8988T (cell line): ENCODE results near the gene PLIN4.

Experiments
- DNase-seq: peaks from one replicate; pipeline ENCODE4 v3.0.0; 2011

The PLIN4 gene

DNA sequence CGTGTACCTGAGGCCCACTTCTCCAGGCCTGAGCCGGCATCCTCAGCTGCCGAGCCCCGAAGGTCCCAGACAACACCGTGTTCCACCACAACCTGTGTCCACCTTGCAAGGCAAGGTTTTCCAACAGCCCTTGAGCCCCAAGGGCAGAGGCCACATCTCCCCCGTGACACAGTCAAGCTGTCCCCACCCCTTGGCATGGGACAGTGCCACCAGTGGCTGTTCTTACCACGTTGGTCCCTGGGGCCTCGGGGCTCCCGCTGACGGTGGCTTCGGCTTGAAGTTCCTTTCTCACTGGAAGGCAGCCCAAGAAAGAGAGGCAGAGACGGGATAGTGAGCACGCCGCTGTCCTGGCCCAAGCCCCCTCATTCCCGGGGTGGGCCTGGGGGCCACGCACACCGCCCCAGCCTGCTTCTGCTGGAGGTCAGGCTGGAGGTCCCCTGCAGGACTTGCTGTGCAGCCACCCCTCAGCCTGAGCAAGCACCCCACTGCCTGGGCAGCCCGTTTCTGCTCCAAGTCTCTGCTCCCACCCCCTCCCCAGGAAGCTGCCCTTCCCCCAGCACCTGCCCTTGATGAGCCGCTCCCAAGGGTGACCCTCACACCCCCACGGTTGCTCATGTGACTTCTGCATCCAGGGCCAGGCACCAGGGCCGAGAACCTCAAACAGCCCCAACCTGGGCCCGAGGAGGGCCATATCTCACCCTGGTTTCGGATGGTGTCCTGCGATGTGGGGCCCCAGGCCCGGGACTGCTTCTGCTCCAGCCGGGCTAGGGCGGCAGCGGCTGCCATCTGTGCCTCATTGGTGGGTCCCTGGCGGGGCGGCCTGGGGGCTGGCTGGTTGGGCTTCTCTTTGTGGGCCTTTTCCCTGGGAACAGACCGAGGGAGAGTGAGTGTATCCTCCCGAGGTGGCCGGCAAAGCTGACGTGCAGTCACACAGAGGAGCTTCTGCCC, 64.8 kb downstream of the PLIN4 start:
- no peak for DNase-seq

DNA sequence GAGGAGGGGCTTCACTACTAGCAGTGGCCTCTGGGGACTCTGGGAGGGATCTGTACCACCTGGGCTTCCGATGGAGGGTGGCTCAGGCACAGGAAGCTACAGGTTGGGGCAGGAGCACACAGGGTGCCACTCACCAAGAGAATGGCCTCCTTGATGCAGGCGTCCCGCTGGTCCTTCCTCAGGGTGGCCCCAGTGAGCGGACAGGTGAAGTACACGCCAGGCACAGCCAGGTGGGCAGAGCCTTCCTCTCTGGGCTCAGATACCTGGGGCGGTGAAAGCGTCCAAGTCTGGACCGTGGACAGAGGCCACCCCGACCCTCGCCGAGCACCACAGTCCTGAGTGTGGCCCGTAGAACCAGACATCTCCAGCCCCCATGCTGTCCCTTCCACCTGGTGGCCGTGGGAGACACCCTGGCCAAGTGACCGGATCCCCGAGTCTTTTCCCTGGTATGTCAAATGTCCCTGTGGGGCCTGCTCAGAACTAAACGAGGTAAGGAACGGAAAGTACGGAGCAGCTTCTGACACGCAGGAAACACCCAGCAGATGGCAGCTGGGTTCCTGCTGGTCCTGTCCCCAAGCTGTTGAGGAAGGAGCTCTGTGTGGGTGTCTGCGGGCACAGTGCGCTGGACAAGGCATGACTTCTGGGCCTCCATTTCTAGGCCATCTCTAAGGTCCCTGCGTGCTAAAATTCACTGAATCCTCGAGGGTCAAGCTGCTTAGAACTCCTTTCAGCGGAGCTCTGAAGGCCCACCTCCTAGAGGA, 65.9 kb downstream of the PLIN4 start:
- no peak for DNase-seq
